ENCODE results near the gene RRP1B. TPM values are rescaled to one million over a fixed set of nuclear protein-coding genes. Genes with fewer than 3 reads are reported as not detected.

The RRP1B gene
- total RNA-seq, 1 donor from 2014 or later = 66.2 TPM

DNA sequence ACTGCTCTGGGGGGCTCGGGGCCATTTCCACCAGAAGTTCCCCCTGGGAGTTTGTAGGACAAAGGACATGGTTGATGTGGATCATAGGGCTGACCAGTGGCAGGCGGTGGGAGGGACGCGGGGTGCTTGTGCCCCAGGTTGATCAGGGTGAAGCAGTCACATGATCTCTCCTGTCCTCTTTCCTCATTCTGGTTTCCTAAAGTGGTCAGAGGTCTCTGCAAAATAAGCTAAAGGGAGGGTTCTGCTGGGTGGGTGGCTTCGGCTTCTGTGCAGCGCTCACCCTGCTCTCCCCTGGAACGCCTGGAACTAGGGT lies 68.8 kb downstream of the RRP1B start:
- no peaks in the 10 kb centered on the region for H3K9me3 Mint-ChIP-seq
- peak overlapping the region; percentile 74 for H3K4me3 Mint-ChIP-seq (ENCODE audit: low read depth)
- DNase-seq (ENCODE audit: low spot score) = no peak
- H3K27ac Mint-ChIP-seq = peak overlapping the region; percentile 81
- no peaks in the 10 kb centered on the region for H3K27me3 Mint-ChIP-seq (ENCODE audit: low read depth)
- intact Hi-C loops (cut with micrococcal nuclease) = loop anchor here (1.0 kb wide), 1 partner anchor 9 kb away; the partner anchor contains the start of gene PDXK
- H3K36me3 Mint-ChIP-seq (ENCODE audit: low read depth) = peaks cover 26% of the 10 kb centered on the region
- H3K4me1 Mint-ChIP-seq (ENCODE audit: low read depth) = peaks cover 39% of the 10 kb centered on the region

DNA sequence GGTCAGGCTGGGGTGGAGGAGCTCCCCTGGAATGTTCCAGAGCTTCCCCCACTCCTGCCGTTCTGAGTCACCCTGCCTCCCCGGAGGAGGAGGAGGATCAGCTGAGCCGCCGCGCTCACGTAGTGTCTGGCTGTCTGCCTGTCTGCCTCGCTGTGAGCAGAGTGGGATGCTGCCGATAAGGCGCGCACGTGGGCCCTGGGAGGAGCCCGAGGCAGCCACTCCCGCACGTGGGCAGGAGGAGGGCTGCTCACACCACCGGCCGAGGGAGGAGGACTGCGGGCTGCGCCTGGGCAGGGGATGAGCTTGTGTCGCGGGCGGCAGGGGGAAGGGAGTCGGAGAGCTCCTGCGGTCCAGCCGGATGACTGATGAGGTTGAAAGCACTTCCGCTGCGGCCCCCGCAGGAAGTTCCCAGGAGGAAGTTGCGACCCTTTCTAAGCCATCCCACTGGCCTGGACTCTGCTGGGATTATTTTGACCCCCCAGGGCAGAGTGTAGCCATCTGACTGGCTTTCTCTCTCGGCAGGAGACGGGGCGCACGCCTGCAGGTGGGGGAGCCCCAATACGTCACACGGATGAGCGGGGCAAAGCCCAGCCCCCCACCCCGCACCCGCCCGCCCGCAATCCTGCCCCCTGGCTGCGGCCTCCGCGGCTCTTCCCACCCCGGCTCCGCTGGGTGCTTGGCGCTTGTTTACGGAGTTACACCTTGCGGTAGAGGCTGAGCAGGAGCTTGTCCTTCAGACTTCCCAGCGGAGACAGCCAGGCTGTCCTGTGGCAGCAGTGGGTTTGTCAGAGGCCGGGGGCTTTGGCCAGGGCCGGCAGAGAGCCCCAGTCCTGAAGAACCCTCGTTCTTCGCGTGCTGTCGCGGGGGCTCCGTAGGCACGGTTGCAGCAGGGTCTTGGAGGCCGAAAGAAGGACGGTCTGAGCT lies 69.4 kb downstream of the RRP1B start:
- Mint-ChIP-seq H3K27me3 (ENCODE audit: low read depth) (no peaks in the 10 kb centered on the region), H3K36me3 (ENCODE audit: low read depth) (peaks cover 22% of the 10 kb centered on the region), H3K4me1 (ENCODE audit: low read depth) (peaks cover 43% of the 10 kb centered on the region), H3K9me3 (no peaks in the 10 kb centered on the region), H3K4me3 (ENCODE audit: low read depth) (peak overlapping the region; percentile 74), H3K27ac (peak overlapping the region; percentile 81)
- intact Hi-C loops (cut with micrococcal nuclease) = loop anchor here (1.0 kb wide), 1 partner anchor 9 kb away; the partner anchor contains the start of gene PDXK
- peak; percentile 71 for DNase-seq (ENCODE audit: low spot score)

- H3K36me3 Mint-ChIP-seq (ENCODE audit: low read depth) = peaks cover 21% of the 10 kb centered on the region
- intact Hi-C loops (cut with micrococcal nuclease) = no loop called here
- no peak overlapping the region for H3K4me3 Mint-ChIP-seq (ENCODE audit: low read depth)
- no peaks in the 10 kb centered on the region for H3K9me3 Mint-ChIP-seq
- no peaks in the 10 kb centered on the region for H3K27me3 Mint-ChIP-seq (ENCODE audit: low read depth)
- no peak for DNase-seq (ENCODE audit: low spot score)
- H3K4me1 Mint-ChIP-seq (ENCODE audit: low read depth) = peaks cover 46% of the 10 kb centered on the region
- no peak overlapping the region for H3K27ac Mint-ChIP-seq
These were observed 72.1 kb downstream of the RRP1B start for GRCh38 chr21:43731476-43731875.

DNA sequence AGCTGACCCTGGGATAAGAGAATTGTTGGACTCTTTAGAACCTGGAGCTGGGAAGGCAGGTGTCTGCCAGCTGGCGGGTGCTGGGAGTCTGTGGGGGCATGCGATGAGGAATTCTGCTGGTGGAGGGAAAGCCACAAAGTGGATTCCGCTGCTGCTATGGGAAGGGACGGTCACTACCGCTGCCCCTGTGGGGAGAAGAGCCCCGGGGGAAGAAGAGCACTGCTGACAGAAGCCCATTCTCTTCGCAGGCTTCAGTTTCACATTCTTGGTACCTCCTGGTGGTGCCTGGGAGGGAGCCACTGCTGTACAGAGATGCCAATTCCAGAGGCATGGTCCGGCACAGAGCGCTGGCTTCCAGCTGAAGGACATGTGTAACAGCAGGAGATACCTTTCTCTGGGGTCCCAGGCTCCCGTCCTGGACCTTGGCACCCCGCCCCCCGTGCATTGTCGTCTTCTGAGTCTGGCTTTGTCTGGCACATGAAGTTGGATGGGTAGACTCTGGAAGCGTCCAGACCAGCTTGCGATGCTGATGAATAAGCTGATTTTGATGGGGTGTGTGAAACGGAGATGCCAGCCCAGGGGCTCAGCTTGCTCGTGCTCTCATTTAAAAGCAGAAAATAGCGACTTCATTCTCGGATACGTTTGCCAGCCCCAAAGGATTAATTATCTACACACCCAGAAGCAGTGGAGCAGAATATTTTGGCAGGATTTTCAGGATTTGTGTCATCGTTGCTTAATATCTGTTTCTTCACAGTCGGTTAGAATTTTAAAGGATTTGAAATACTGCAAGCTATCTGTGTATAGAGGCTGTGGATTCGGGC lies 72.7 kb downstream of the RRP1B start:
- DNase-seq (ENCODE audit: low spot score) = no peak
- Mint-ChIP-seq H3K4me3 (ENCODE audit: low read depth) (no peak overlapping the region), H3K9me3 (no peaks in the 10 kb centered on the region), H3K4me1 (ENCODE audit: low read depth) (peaks cover 42% of the 10 kb centered on the region), H3K27me3 (ENCODE audit: low read depth) (no peaks in the 10 kb centered on the region), H3K27ac (no peak overlapping the region), H3K36me3 (ENCODE audit: low read depth) (peaks cover 17% of the 10 kb centered on the region)
- intact Hi-C loops (cut with micrococcal nuclease) = no loop called here

DNA sequence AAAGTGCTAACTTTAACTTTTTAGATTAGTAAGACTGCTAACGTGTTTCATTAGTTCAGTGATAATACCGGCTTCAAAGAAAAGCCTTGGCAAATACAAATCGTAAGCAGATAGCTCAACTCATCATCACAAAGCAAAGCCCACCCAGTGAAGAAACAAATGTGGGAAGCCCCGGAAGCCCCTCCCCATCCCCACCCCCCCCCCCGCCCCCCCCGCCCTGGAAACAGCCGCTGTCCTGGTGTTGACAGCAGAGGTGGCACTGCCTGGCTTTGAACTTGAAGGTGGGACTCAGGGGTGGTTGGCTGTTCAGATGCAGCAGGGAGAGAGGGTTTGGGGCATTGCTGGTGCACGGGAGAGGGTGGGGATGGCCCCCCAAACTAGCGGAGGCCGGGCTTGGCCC lies 73.7 kb downstream of the RRP1B start:
- Mint-ChIP-seq H3K36me3 (ENCODE audit: low read depth) (peaks cover 20% of the 10 kb centered on the region), H3K27ac (no peak overlapping the region), H3K4me1 (ENCODE audit: low read depth) (peaks cover 33% of the 10 kb centered on the region), H3K9me3 (no peaks in the 10 kb centered on the region), H3K4me3 (ENCODE audit: low read depth) (no peak overlapping the region), H3K27me3 (ENCODE audit: low read depth) (no peaks in the 10 kb centered on the region)
- DNase-seq (ENCODE audit: low spot score) = no peak
- intact Hi-C loops (cut with micrococcal nuclease) = no loop called here

DNA sequence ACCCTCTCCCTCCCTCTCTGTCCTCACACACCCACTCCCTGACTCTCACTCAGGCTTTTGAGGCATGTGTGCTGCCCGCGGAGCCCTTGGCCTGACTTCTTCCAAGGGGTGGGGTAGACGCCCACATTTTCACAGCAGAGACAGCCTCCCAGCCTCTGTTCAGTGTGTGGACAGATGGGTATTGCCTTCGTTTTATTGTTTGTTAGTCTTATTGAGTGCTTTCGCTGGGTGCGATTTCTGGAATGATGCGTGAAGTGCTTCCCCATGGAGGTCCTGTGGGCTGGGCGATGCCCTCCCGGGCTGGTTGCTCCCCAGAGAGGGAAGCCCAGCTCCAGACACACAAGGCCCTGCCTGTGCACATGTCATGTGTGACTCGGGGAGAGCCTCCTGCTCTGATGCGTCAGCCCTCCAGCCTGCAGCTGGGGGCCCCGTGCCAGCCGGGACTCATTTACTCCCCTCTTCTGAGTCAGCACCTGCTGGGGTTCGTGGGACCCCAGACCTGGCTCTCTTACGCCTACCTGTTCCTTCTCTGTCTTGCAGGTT lies 74.2 kb downstream of the RRP1B start:
- H3K27ac Mint-ChIP-seq = no peak overlapping the region
- peaks cover 17% of the 10 kb centered on the region for H3K36me3 Mint-ChIP-seq (ENCODE audit: low read depth)
- peaks cover 28% of the 10 kb centered on the region for H3K4me1 Mint-ChIP-seq (ENCODE audit: low read depth)
- intact Hi-C loops (cut with micrococcal nuclease) = no loop called here
- H3K27me3 Mint-ChIP-seq (ENCODE audit: low read depth) = no peaks in the 10 kb centered on the region
- DNase-seq (ENCODE audit: low spot score) = no peak
- H3K9me3 Mint-ChIP-seq = no peaks in the 10 kb centered on the region
- H3K4me3 Mint-ChIP-seq (ENCODE audit: low read depth) = no peak overlapping the region

DNA sequence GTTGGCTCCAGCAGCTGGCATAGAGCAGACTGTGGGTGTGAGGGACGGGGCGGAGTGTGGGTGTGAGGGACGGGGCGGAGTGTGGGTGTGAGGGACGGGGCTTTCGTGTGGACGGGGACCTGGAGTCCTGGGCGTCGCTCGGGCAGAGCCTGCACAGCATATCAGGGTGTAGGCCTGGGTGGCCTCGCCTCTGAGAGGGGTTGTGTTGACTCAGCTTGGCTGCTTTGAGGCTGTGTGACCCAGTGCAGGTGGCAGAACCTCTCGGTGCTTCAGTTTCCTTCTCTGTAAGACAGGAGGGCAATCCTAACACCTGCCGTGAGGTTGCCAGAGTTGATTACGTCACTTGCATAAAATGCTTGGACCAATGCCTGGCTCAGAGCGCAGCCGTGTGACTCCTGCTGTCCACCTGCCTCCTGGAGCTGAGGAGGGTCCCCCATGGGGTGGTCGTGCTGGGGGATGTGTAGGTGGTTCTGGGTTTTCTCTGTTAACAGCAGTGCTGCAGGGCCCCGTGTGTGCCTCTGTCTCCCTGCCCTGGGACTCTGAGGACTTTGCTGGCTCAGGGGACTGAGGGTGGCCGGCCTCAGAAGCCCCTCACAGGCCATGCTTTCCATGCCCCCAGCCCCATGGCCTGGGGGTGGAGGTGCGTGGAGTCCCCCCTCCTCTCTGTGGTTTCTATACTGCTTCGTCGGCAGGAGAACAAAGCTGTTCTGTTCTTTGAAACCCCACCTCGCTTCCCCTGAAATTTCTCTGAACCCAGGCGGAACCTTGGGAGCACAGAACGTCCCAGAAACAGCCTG lies 75.0 kb downstream of the RRP1B start:
- H3K4me3 Mint-ChIP-seq (ENCODE audit: low read depth) = no peak overlapping the region
- intact Hi-C loops (cut with micrococcal nuclease) = no loop called here

GRCh38 chr21:43734928-43735229 lies 75.5 kb downstream of the RRP1B start:
- no peaks in the 10 kb centered on the region for H3K9me3 Mint-ChIP-seq
- no peak for DNase-seq (ENCODE audit: low spot score)
- H3K4me1 Mint-ChIP-seq (ENCODE audit: low read depth) = peaks cover 20% of the 10 kb centered on the region
- H3K27me3 Mint-ChIP-seq (ENCODE audit: low read depth) = no peaks in the 10 kb centered on the region
- H3K4me3 Mint-ChIP-seq (ENCODE audit: low read depth) = no peak overlapping the region
- no peak overlapping the region for H3K27ac Mint-ChIP-seq
- H3K36me3 Mint-ChIP-seq (ENCODE audit: low read depth) = peaks cover 20% of the 10 kb centered on the region
- intact Hi-C loops (cut with micrococcal nuclease) = no loop called here

More for the DNA sequence above, 75.0 kb downstream of the RRP1B start:
- peaks cover 17% of the 10 kb centered on the region for H3K36me3 Mint-ChIP-seq (ENCODE audit: low read depth)
- no peaks in the 10 kb centered on the region for H3K9me3 Mint-ChIP-seq
- no peak overlapping the region for H3K27ac Mint-ChIP-seq
- no peak for DNase-seq (ENCODE audit: low spot score)
- peaks cover 24% of the 10 kb centered on the region for H3K4me1 Mint-ChIP-seq (ENCODE audit: low read depth)
- no peaks in the 10 kb centered on the region for H3K27me3 Mint-ChIP-seq (ENCODE audit: low read depth)

DNA sequence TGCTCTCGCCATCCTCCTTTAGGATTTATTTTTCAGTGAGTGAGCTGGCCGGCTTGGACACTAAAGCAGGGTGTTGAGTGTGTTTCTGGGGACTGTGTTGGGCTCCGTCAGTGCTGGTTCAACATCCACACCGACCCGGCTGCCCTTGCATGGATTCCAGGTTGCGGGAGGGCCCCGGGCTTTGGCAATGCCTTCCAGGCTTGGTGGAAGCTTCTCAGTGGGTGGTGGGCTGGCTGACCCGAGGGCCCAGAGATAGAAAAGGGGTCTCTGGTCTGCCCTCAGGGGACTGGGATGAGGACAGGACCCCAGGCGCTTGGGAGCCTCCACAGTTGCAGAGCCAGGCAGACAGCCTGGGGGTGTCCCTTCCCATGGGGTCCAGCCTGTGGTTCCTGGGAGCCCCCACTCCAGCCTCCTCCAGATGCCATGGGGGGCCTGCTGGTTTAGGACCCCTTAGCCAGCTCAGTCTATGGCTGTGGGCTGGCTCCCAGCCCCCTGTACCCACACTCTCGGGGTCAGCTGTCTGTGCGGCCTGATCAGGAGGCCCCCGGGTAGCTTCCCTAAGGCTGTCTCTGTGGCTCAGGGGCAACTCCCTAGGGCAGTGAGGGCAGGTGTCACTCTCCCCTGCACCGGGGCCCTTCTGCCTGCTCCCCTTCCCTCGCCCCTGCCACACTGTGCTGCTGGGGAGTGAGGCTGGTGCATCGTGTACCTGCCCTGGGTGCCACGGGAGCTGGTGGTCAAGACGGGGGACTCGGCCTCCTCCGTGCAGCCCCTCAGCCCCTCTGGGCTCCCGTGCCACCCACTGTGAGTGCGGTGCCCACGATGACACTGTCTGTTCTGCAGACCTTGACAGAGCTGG lies 76.1 kb downstream of the RRP1B start:
- Mint-ChIP-seq H3K36me3 (ENCODE audit: low read depth) (peaks cover 20% of the 10 kb centered on the region), H3K9me3 (no peaks in the 10 kb centered on the region), H3K27me3 (ENCODE audit: low read depth) (no peaks in the 10 kb centered on the region), H3K27ac (no peak overlapping the region), H3K4me1 (ENCODE audit: low read depth) (peaks cover 19% of the 10 kb centered on the region), H3K4me3 (ENCODE audit: low read depth) (no peak overlapping the region)
- DNase-seq (ENCODE audit: low spot score) = no peak
- intact Hi-C loops (cut with micrococcal nuclease) = no loop called here

GRCh38 chr21:43736224-43736883 lies 77.0 kb downstream of the RRP1B start:
- H3K9me3 Mint-ChIP-seq = no peaks in the 10 kb centered on the region
- H3K4me3 Mint-ChIP-seq (ENCODE audit: low read depth) = no peak overlapping the region
- peaks cover 20% of the 10 kb centered on the region for H3K36me3 Mint-ChIP-seq (ENCODE audit: low read depth)
- peaks cover 16% of the 10 kb centered on the region for H3K4me1 Mint-ChIP-seq (ENCODE audit: low read depth)
- intact Hi-C loops (cut with micrococcal nuclease) = no loop called here
- no peak for DNase-seq (ENCODE audit: low spot score)
- no peaks in the 10 kb centered on the region for H3K27me3 Mint-ChIP-seq (ENCODE audit: low read depth)
- no peak overlapping the region for H3K27ac Mint-ChIP-seq

DNA sequence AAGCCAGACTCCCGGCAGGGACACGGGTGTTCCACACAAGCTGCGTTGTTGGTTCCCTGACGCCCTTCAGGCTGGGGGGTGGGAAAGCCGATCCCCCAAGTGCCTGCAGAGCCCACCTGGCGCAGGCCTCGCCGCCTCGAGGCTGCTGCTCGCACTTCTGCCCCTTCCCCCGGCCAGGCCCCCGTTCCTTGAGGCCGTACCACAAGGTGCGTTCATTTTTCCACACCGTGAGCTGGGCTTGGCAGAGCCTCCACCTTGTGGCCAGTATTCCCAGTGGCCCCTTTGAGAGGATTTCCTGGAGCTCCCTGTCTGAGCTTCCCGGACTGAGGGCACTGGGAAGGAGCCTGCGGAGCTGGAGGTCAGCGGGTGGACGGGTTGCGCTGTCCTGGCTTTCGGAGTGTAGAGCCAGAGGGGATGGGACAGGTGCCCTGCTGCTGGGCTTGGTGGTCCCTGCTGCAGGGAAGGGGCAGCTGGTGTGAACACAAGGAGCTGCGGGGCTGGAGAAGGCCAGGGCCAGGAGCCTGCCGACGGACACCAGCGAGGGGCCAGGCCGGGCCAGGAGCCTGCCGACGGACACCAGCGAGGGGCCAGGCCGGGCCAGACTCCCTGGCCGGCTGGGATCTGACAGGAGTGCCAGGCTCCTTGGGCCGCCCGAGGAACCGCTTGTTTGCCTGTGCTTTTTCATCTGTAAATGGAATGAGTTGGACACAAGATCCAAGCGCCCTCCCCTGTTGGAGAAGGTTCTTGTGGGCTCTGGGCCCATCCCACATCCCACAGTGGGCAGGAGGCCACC lies 78.0 kb downstream of the RRP1B start:
- H3K27me3 Mint-ChIP-seq (ENCODE audit: low read depth) = no peaks in the 10 kb centered on the region
- DNase-seq (ENCODE audit: low spot score) = no peak
- H3K27ac Mint-ChIP-seq = no peak overlapping the region
- no peaks in the 10 kb centered on the region for H3K9me3 Mint-ChIP-seq
- H3K4me1 Mint-ChIP-seq (ENCODE audit: low read depth) = peaks cover 14% of the 10 kb centered on the region
- peaks cover 17% of the 10 kb centered on the region for H3K36me3 Mint-ChIP-seq (ENCODE audit: low read depth)
- intact Hi-C loops (cut with micrococcal nuclease) = no loop called here
- no peak overlapping the region for H3K4me3 Mint-ChIP-seq (ENCODE audit: low read depth)

All from activated T-helper 2 cell treated with anti-CD3 and anti-CD28 coated beads, Interferon-gamma antibody, Interleukin-2, Interleukin-4, amounts not matched to agents 10 μg/mL and 5 μg/mL and 100 μg/mL, durations not matched to agents 14 hours and 24 hours and 36 hours (primary cell).